SKM-1 treated with dmso at 0.1 percent for 144 hours (cell line): ENCODE results near the gene DAO.

ENCODE experiments used
- DNase-seq: peaks from one replicate; lab custom pipeline; 2025; ENCODE audit not compliant: unreplicated experiment; lab: John Stamatoyannopoulos, UW

The DAO gene

DNA sequence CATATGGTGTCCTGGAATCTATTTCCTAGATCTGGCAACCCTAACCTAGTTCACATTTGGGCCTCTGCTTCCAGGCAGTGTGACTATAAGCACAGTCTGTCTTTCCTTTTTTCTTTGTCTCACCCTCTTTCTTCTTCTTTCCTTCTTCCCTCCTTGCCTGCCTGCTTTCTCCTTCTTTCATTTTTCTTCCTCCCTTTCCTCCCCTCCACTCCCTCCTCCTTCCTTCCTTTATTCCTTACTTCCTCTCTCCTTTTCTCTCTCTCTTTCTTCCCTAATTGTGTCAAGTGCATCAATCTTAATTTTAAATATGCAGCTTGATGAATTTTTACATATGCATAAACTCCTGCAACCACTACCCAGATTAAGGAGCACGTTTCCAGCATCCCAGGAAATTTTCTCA, 4.6 kb upstream of the DAO start:
- no peak for DNase-seq

DNA sequence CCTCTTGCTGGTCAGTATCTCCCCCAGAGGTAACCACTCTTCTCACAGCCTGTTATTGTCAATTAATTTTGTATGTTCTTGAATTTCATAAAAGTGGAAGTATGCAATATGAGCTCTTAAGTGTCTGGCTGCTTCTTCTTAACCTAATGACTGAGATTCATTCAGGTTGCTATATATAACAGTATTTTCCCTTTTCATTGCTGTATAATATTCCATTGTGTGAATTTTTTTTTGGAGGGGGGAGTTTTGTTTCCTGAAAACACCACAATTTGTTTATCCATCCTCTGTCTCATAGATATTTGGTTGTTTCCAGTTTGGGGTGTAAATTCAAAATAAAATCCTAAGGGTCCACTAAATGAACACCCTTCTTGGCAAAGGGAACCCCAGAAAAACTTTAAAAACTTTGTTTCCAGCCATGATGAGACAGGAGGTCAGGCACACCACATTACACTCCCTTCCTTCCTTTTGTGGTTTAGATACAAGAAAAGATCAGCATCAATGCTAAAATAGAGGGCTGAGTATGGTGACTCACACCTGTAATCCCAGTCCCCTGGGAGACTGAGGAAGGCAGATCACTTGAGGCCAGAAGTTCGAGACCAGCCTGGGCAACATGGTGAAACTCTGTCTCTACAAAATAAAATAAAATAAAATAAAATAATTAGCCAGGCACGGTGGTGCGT, 4.1 kb upstream of the DAO start:
- DNase-seq: no peak

DNA sequence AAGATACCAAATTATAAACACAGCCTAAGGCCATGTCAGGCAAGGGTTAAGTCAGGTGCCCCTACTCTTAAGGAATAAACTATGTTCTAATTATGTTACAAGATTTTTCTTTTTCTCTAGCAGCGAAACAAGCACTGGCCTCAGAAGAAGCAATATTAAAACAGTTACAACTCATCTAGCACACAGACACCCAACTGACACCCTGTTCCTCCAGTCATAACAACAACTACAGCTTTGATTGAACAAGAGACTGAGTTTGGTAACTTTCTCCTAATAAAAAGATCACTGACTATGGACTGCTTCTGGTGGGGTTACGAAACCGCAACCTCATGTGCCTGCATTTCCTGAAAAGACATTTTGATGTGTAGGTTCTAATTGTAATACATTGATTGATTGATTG, 3.3 kb upstream of the DAO start:
- no peak for DNase-seq

DNA sequence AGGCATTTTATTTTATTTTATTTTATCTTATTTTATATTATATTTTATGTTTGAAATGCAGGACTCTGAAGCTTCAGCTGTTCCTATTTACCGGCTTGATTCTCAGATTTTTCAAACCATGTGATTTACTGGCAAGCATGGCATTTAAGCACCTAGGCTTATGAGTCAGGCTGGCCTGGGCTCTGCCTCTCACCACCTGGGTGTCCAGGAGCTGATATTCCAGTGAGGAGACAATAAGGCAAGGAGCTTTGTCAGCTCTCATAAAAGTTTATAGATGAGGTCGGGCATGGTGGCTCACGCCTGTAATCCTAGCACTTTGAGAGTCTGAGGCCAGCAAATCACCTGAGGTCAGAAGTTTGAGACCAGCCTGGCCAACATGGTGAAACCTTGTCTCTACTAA, 2.1 kb downstream of the DAO start:
- no peak for DNase-seq

GRCh38 chr12:108884116-108885012, 4.5 kb downstream of the DAO start:
- DNase-seq: peak; percentile 18

DNA sequence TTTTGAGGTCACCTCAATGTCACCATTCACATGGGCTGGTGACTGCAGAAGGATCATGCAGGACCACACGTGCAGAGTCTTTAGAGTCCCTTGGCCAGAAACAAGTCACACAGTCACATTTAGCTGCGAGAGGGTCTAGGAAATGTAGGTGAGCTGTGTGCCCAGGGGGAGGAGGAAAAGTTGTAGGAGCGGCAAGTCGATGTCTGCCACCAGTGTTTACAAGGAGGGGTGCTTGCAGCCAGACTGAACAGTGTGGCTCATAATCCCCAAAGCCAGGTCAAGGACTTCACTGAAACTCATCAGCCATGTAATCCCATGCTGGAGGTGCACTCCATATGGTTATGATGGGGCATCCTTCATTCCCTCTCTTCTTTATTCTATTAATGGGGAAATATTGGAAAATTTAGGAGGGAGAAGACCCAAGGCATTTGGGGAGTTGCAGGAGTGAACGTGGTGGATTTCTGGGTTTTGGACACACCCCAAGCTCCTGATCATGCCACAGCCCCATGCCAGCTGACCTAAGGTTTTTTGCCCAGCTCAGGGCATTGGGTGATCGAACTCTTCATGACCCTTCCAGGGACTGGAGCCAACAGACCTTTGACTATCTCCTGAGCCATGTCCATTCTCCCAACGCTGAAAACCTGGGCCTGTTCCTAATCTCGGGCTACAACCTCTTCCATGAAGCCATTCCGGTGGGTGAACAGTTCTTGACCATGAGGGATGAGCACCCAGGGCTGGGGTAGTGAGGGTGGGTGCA, 7.2 kb downstream of the DAO start:
- DNase-seq: no peak

DNA sequence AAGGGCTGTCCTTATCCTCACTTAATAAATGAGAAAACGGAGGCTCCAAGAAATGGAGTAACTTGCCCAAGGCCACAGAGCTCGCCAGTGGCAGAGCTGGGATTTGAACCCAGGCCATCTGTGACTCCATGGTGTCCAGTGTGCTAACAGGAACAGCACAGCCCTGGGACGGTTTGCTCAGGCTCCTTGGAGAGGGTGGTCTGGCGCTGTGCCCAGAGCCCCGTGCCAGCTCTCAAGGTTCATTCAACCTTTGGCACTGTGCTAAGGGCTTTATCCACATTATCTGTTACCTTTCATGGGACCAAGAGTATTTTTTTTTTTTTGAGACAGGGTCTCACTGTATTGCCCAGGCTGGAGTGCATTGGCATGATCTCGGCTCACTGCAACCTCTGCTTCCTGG, 8.1 kb downstream of the DAO start:
- DNase-seq: no peak

- no peak for DNase-seq
Observed at GRCh38 chr12:108890208-108890607, 10.3 kb downstream of the DAO start.

DNA sequence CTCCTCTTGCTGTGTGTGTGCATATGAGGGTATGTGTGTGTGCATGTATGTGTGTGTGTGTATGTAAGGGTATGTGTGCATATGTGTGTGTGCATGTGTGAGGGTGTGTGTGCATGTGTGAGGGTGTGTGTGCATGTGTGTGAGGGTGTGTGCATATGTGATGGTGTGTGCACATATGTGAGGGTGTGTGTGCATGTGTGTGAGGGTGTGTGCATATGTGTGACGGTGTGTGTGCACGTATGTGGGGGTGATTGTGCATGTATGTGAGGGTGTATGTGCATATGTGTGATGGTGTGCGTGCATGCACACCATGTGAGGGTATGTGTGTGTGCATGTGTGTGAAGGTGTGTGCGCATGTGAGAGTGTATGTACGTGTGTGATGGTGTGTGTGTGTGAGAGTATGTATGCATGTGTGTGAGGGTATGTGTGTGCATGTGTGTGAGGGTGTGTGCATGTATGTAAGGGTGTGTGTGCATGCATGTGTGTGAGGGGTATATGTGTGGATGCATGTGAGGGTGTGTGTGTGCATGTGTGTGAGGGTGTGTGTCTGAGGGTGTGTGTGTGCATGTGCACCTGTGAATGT, 15.4 kb downstream of the DAO start:
- no peak for DNase-seq

DNA sequence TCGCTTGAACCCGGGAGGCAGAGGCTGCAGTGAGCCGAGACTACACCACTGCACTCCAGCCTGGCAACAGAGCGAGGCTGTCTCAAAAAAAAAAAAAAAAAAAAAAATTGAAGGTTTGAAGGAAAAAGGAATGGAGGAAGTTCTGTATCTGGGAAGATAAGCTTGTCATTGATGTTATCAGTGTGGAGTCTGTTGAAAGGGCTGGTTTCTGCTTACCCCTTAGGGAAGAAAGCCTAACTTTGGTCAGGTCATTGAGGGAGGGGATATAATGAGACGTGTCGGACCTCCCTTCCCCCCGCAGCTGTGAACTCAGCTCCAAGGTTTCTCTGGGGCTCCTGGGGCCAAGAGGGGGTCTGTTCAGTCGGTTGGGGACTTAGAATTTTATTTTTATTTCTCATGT, 16.4 kb downstream of the DAO start:
- no peak for DNase-seq

DNA sequence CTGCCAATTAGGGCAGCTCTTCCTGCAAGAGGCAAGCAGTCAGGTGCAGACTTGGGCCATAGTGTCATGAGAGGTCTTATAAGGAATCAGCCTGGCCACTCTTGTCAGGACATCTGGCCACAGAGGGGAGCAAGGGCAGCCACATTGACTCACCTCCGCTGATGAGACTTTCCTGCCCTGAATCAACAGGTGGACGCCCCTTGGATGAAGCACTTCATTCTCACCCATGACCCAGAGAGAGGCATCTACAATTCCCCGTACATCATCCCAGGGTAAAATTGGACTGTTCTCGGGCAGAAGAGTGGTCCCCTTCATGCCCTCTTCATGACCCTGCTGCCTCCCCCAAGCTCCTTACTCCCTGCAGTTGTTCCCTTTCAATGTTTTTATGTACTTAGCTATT, 16.9 kb downstream of the DAO start:
- no peak for DNase-seq

GRCh38 chr12:108899145-108899544, 19.3 kb downstream of the DAO start:
- no peak for DNase-seq

DNA sequence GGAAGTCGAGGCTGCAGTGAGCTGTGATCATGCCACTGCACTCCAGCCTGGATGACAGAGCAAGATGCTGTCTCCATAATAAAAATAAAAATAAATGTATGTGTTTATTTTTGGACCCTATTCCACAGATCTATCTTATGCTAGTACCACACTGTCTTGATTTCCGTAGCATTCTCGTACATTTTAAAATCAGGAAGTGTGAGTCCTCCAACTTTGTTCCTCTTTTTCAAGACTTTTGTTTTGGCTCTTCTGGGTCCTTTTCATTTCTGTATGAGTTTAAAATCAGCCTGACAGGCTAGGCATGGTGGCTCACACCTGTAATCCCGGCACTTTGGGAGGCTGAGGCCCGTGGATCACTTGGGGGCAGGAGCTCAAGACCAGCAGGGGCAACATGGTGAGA, 25.8 kb downstream of the DAO start:
- peak; percentile 64 for DNase-seq

DNA sequence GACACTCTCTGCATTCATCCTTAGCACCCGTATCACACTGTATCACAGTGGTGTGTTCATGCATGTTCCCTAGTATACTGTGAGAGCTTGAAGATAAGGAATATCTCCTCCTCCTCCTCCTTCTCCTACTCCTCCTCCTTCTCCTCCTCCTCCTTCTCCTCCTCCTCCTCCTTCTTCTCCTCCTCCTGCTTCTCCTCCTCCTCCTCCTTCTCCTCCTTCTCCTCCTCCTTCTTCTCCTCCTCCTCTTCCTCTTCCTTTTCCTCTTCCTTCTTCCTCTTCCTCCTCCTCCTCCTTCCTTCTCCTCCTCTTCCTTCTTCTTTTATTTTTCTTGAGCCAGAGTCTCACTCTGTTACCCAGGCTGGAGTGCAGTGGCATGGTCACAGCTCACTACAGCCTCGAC, 27.1 kb downstream of the DAO start:
- no peak for DNase-seq

DNA sequence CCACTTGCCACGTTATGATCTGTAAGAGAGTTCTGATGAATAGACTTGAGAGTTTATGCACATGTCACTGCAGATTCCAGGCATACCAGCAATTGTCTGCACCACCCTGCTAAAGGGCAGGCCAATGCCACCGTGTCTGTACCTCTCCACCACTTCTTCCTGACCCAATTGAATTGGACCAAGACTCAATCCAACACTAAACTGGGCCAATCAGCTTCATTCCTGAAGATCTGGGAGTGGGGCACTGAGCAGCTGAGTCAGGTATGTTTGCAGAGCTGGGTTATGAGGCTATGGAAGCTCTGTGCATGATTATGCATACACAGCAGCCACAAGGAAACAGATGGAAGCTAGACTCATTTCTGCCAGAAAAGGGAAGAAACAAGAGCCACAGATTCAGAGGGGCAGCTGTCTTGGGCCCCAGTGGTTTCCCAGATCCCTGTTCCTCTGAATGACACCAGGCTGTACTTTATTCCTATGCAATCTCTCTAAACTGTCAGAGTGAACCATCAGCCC, 28.0 kb downstream of the DAO start:
- DNase-seq: peak; percentile 28

GRCh38 chr12:108910336-108910735, 30.4 kb downstream of the DAO start:
- no peak for DNase-seq

GRCh38 chr12:108911915-108912314, 32.0 kb downstream of the DAO start:
- no peak for DNase-seq

DNA sequence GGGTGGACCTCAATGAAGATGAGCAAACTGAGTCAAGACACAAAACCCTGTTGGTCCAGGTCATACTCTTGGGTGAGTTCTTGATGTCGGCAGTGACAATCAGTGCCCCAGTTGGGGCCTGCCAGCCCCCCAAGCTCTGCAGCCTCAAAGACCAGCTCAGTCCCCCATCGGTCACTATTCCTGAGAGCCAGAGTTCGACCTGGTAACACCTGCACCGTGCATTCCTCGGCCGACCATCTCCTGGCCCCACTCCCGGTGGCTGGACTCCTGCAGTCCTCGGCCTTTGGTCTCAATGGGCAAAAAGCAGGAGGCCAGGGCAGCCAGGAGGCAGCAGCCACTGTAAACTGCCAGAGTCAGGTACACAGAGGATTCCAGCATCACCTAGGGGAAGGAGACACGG, 32.5 kb downstream of the DAO start:
- DNase-seq: no peak

DNA sequence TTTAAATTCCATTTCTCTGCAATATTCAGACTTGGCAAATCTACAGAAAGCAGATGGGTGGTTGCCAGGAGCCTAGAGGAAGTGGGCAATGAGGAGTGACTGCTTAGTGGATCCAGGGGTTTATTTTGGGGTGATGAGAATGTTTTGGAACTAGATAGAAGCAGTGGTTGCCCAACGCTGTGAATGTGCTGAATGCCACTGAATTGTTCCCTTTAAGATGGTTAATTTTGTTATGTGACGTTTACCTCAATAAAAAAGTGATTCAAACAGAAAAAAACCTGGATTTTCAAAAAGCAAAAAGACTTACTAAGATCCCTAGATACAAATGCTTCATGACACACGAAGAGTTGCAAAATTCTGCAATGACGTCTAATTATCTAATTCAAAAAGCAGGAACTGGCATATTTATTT, 34.2 kb downstream of the DAO start:
- DNase-seq: no peak

- no peak for DNase-seq
Observed at GRCh38 chr12:108915632-108916133, 35.8 kb downstream of the DAO start.

- no peak for DNase-seq
Observed at GRCh38 chr12:108916336-108916735, 36.4 kb downstream of the DAO start.
